Upper lobe of left lung (tissue), 4 donors: ENCODE measurements around the gene TTC17.

ENCODE experiments used
- CTCF ChIP-seq, 6 experiments: fragments of 450-650 bp in 4 of 6; fragments of 200-600 bp in 2 of 6; sonication (generic) in 2 of 6; IDR thresholded peaks; one replicate each; pipeline ENCODE4 v1.5.1; 2016 to 2019; ENCODE audit warnings: antibody characterized with exemption in 6 of 6
- POLR2A ChIP-seq, 4 donors: fragments of 450-650 bp; IDR thresholded peaks; one replicate each; pipeline ENCODE4 v1.5.1; 2016 to 2017; ENCODE audit warnings: antibody characterized with exemption in 4 of 4, mild to moderate bottlenecking in 2 of 4
- POLR2AphosphoS5 ChIP-seq, 2 donors: sonication (generic); formaldehyde crosslinking; IDR thresholded peaks; one replicate each; pipeline ENCODE4 v1.5.1; 2017; ENCODE audit warnings: antibody characterized with exemption in 2 of 2

- TF ChIP-seq CTCF (IDR thresholded peaks at IDR 0.05) = no peak
- no peak for TF ChIP-seq POLR2AphosphoS5 (IDR thresholded peaks at IDR 0.05)
- no peak for TF ChIP-seq POLR2A (IDR thresholded peaks at IDR 0.05)
These were observed 4.4 kb upstream of the TTC17 start for GRCh38 chr11:43354311-43354710.
